COLO668 (cell line): Measurements from ENCODE around the gene ZIC3.

Experiments
- DNase-seq: peaks from one replicate; lab custom pipeline; 2025; ENCODE audit not compliant: unreplicated experiment; lab: John Stamatoyannopoulos, UW

The ZIC3 gene

DNA sequence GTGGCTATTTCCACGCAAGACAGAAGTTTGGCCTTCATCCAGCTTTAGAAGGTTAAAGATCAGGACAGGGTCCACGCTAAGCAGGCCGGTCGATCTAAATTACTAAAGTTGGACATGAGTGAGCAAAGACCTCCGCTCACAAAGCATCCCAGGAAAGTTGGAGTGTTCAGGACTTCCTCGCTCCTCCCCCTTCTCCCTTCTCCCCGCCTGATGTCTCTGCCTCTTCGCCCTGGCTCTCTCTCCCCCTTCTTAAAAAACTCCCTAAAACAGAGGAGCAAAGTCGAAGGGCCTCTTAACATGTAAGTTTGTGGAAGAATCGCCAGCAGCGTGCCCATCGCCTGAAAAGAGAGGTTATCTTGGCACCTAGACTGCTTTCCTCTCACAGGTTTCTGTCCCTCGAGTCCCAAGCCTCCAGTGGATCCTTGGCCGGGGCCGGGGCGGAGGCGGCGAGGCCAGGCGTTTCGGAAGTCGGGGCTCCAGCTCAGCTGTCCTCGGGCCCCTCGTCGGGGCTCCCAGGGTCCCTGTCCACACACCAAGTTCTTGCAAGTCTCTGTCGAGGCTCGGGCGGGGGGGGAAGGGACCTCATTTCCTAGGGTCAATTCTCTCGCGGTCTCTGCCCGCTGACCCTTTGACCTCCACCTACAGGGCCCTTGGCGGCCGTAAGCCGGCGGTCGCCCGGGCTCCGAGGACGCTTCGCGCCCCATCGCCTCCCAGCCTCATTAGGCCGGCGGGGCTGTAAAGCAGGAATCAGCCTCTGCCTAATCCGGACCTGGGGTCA lies 7.6 kb downstream of the ZIC3 start:
- DNase-seq = no peak

DNA sequence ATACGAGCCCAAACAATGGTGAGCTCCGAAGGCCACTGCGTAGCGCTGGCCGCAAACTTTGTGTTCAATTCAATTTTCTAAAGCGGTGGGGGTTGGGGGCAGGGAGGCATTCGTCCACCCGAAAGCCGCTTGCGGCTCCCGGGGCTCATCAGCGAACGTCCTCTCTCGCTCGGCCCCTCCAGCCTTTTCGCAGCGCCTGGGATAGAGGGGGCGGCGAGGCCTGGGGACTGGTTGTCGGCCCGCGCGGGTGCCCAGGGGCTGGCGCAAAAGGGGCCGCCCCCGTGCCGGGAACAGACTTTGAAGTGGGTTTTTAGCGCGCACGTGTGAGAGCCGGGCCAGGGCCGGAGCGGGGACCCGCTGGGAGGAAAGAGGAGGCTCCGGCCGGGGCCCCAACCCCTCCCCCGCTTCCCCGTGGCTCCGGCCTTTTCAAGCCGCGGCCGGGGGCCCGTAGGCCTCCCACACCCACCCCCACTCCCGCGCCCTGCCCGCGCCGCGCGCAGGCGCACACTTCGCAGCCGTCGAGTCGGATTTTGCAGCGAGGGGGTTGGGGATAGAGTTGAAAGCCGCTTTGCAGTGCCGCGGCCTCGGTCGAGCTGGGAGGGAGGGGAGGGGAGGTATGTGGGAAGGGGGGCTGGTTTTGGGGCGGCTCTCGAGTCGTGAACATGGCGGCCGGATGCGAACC lies 8.3 kb downstream of the ZIC3 start:
- no peak for DNase-seq

DNA sequence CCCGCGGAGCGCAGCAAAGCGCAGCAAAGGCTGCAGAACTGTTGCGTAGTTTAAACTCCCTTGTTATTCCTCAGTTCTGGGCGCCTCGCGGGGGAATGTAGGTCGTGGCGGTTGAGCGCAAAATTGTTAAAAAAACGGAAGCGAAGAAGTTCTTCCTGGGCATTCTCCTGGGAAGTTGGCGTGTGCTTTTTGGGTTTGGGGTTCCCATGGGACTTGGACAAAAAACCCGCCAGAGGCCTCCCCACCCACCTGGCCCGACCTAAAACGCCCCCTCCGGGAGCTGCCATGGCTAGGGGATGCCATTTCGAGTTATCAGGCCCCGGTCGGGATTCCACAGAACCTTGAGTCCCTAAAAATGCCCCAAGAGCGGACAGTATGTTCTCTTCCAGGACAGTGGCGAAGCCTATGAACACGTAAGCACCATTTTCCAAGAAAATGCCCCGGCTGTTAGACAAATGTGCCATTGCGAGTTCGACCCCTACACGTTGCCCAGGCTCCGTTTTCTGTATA lies 8.9 kb downstream of the ZIC3 start:
- no peak for DNase-seq

DNA sequence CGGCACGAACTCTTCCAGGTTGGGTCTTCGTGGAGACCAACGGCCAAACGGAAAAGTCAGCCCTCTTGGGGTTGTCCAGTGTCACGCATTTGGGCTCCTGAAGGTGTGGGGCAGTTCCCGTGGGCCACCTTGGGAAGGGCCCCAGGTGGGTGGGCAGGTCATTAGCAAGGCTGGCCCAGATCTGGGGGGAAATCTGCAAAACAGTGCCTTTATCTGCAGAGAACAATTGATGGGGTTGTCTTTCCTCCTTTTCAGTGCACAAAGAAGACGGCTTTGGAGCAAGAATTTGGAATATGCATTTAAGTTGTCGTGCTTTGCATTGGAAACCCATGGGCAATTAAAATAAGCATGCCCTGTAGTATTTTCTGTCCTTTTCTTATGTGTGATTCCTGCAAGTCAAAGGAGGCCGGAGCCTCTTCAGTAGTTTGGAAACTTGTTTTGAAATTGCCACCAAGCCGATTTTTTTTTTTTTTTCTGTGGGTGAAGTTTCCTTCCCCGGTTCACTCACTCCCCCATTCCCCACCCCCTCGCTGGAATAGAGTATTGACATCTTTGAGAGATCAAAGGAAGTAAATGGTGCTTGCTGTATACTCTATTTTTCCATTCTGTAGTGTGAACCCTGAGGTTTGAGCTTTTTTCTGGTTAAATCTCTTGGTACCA lies 9.8 kb downstream of the ZIC3 start:
- DNase-seq = no peak

DNA sequence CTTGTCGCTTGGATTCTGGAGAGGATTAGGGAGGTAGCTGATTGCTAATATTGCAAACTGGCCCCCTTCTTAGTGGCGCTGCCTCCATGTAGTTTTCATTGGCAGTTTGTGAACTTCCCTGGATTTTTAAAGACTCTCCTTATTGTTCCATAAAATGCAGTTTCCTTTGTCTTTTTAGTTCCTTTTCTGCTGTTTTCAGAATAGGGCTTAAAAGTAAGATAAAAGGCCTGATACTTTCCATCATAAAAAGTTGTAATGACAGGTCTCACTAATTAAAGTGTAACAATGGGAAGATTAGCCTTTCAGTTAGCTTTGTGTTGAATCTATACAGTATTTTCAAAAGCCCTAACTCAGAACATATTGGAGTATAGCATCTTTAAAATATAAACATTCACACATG lies 21.2 kb downstream of the ZIC3 start:
- DNase-seq = no peak

DNA sequence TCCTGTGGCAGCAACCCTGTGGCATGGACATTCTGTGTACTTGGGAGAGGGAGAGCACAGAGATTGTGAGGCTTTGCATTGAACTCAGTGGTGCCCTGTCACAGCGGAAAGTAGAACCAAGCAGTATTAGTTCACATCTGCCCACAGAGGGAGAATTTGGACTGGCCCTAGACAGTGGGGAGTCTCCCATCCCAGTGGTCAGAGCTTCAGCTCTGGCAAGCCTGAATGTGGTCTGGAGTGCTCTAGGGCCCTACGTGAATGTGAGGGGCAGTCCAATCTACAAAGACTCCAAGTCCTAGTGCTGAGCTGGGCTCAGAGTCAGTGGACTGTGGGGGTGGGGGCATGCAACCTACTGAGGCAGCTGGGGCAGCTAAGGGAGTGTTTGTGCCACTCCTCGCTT lies 34.8 kb downstream of the ZIC3 start:
- DNase-seq = no peak
